ENCODE results near the gene SMARCD3.

- TF ChIP-seq HDAC1 (CRISPR knock-in tag; IDR thresholded peaks at IDR 0.05) (no peak), REST (IDR thresholded peaks at IDR 0.05; ENCODE audit: borderline replicate concordance in 1 of 2, low read depth in 1 of 2, low read length in 2 of 2) (no peak), JDP2 (CRISPR knock-in tag; IDR thresholded peaks at IDR 0.05; ENCODE audit: borderline replicate concordance) (no peak), CTCF (CRISPR knock-in tag; IDR thresholded peaks at IDR 0.05) (no peak), MAX (IDR thresholded peaks at IDR 0.05) (no peak), HCFC1 (IDR thresholded peaks at IDR 0.05; ENCODE audit: low read depth, low read length) (no peak)
Observed at GRCh38 chr7:151252961-151253711, 4.6 kb upstream of the SMARCD3 start.

All from HepG2 (cell line).